DND-41 (cell line): ENCODE data around the gene GLB1L3.
"Not testable (repeated sequence)": the region's sequence is repeated elsewhere in the genome, so short reads cannot be mapped to it uniquely, and the experiment has no call there.

Experiments used
- ATAC-seq: fragments of 200-7000 bp; cut with Tn5 transposase; 3 replicates; pipeline ENCODE4 v1.9.1; 2021; ENCODE audit warnings: low read depth; ENCODE audit not compliant: insufficient read depth
- DNase-seq: peaks from one replicate; pipeline ENCODE4 v3.0.0-alpha.2; 2020
- H2AFZ ChIP-seq: 2 replicates; pipeline ENCODE4 v1.6.0; 2012; ENCODE audit warnings: low read depth, low read length
- H3K27ac ChIP-seq: 2 replicates; pipeline ENCODE4 v1.5.1; 2012; ENCODE audit warnings: low read length, inconsistent platforms
- H3K27me3 ChIP-seq: fragments of 200-600 bp; sonication (generic); 2 replicates; pipeline ENCODE4 v1.6.0; 2012; ENCODE audit warnings: low read length, mild to moderate bottlenecking, inconsistent platforms; ENCODE audit not compliant: insufficient read depth, poor library complexity
- H3K36me3 ChIP-seq: 2 replicates; pipeline ENCODE4 v1.5.1; 2012; ENCODE audit warnings: low read length, inconsistent platforms; ENCODE audit not compliant: insufficient read depth
- H3K4me1 ChIP-seq: 2 replicates; pipeline ENCODE4 v1.5.1; 2012; ENCODE audit warnings: mild to moderate bottlenecking, low read length; ENCODE audit not compliant: insufficient read depth
- H3K4me2 ChIP-seq: 2 replicates; pipeline ENCODE4 v1.6.0; 2012; ENCODE audit warnings: mild to moderate bottlenecking, moderate library complexity, low read length, inconsistent platforms; ENCODE audit not compliant: insufficient read depth
- H3K4me3 ChIP-seq, 2 experiments: fragments of 200-600 bp in 1 of 2; shearing (Covaris generic) in 1 of 2; 2 replicates each; pipeline ENCODE4 v1.5.1; 2012 to 2016; ENCODE audit warnings: inconsistent platforms in 2 of 2, low read length in 2 of 2, mild to moderate bottlenecking in 2 of 2, low read depth in 1 of 2, moderate library complexity in 1 of 2
- H3K79me2 ChIP-seq: 2 replicates; pipeline ENCODE4 v1.6.0; 2012; ENCODE audit warnings: low read length, inconsistent platforms; ENCODE audit not compliant: insufficient read depth
- H3K9ac ChIP-seq: 2 replicates; pipeline ENCODE4 v1.6.0; 2012; ENCODE audit warnings: low read depth, mild to moderate bottlenecking, inconsistent platforms, low read length, moderate library complexity
- H3K9me3 ChIP-seq: 2 replicates; pipeline ENCODE4 v1.5.1; 2012; ENCODE audit warnings: low read length, moderate library complexity, mild to moderate bottlenecking, inconsistent platforms; ENCODE audit not compliant: insufficient read depth, severe bottlenecking
- H4K20me1 ChIP-seq: 2 replicates; pipeline ENCODE4 v1.6.0; 2012; ENCODE audit warnings: low read length; ENCODE audit not compliant: insufficient read depth
- CTCF ChIP-seq: IDR thresholded peaks from 2 replicates; pipeline ENCODE4 v1.5.1; 2012; ENCODE audit warnings: borderline replicate concordance, low read length, moderate library complexity, mild to moderate bottlenecking; ENCODE audit not compliant: poor library complexity, severe bottlenecking; ENCODE audit errors: extremely low read depth
- EZH2 ChIP-seq: IDR thresholded peaks from 3 replicates; pipeline ENCODE4 v1.6.1; 2012; ENCODE audit warnings: borderline replicate concordance, low read depth, mild to moderate bottlenecking, moderate library complexity, low read length, inconsistent platforms; ENCODE audit not compliant: severe bottlenecking

GLB1L3 gene

DNA sequence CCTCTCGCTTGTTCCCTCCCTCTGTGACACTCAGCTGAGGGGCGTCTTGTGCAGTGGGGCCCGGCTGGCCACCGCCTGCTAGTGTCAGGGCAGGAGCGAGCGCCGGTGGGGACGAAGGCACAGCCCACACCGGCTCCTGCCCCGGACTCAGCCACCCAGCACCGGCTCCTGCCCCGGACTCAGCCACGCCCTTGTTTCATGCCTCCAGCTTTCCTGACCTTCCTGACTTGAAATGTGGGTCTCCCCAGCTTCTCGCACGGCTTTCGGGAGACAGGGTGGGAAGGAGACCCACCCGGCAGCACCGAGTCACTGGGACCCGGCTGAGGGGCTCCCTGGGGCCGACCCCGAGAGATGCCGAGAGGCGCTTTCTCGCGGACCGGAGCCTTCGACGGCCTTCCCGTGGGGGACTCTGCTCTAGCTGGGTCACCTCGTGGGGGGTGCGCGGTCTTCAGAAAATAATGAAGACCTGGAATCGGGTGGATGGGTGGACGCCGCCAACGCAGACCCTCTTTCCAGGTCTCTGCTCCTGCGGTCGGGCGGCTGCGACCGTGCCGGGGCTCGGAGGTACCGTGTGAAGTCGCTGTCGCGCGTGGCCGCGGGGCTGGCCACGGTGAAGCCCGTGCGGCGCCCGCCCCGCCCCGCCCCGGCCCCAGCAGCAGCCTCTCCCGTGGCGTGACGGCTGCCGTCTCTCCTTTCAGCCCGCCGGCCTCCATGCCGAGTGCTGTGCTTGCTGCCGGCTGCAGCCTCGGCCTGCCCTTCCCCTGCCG is 65.8 kb downstream of the GLB1L3 start:
- H3K36me3 ChIP-seq = no peaks in the 10 kb centered on the region
- no peak overlapping the region for H3K4me2 ChIP-seq
- no peak overlapping the region for H3K4me3 ChIP-seq
- TF ChIP-seq CTCF (no peak), EZH2 (no peak)
- ATAC-seq (no peak), DNase-seq (no peak)
- H3K79me2 ChIP-seq = no peaks in the 10 kb centered on the region
- no peaks in the 10 kb centered on the region for H3K9me3 ChIP-seq
- H3K27ac ChIP-seq = no peak overlapping the region
- no peak overlapping the region for H3K9ac ChIP-seq
- no peaks in the 10 kb centered on the region for H3K27me3 ChIP-seq
- no peaks in the 10 kb centered on the region for H4K20me1 ChIP-seq
- no peak overlapping the region for H2AFZ ChIP-seq
- H3K4me1 ChIP-seq = no peaks in the 10 kb centered on the region

DNA sequence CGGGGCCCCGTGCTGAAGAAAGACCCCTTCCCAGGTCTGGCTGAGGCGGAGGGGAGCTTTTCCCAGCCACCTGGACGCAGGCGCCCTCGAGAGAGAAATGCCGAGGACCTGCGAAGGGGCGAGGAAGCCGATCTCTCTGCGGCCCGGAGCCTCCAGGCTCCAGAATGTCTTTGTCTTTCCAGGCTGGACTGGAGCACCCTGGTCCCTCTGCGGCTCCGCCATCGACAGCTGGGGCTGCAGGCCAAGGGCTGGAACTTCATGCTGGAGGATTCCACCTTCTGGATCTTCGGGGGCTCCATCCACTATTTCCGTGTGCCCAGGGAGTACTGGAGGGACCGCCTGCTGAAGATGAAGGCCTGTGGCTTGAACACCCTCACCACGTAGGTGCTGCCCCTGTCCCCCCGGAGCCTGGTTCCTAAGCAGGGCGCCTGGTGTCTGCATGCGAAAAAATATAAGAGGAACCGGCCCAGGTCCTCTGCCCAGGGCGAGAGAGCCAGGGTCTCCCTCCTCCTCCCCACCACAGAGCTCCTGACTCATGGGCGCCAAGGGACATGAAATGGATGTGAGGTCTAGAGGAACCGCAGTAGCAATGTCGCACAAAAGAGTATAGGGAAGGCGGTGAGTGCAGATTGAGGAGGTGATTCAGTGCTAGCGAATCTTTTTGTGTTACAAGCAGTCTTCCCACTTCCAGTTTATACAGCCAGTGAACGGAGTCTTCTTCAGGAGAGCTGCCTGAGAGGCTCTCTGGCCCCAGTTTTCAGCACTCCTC is 66.6 kb downstream of the GLB1L3 start:
- Histone ChIP-seq H3K9ac (no peak overlapping the region), H3K4me3 (no peak overlapping the region), H3K79me2 (no peaks in the 10 kb centered on the region), H3K36me3 (no peaks in the 10 kb centered on the region), H3K27ac (no peak overlapping the region), H2AFZ (no peak overlapping the region), H3K4me2 (no peak overlapping the region), H4K20me1 (no peaks in the 10 kb centered on the region), H3K4me1 (no peaks in the 10 kb centered on the region), H3K27me3 (no peaks in the 10 kb centered on the region), H3K9me3 (no peaks in the 10 kb centered on the region)
- ATAC-seq (no peak), DNase-seq (no peak)
- TF ChIP-seq CTCF (no peak), EZH2 (no peak)

DNA sequence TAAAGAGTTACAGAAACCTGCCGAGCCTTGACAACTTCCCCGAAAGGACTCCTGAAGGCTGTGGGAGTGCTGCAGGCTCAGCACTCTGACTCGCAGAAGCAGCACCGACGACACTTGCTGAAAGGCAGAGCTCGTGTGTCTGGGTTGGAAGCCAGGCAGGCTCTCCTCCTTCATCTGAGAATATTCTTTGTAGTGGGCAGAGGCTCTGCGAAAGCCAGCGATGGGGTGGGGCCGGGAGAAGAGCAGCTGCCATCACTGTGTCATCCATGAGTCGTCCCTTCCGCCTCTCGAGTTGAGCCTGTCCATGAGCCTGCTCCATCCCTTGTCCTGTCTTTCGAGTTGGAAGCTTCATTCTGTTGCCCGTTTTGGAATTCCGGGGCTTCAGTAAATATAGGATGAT is 67.5 kb downstream of the GLB1L3 start:
- no peaks in the 10 kb centered on the region for H3K36me3 ChIP-seq
- H3K27ac ChIP-seq = no peak overlapping the region
- no peaks in the 10 kb centered on the region for H3K79me2 ChIP-seq
- H3K4me2 ChIP-seq = no peak overlapping the region
- TF ChIP-seq EZH2 = no peak
- TF ChIP-seq CTCF = no peak
- H2AFZ ChIP-seq = no peak overlapping the region
- ATAC-seq (no peak), DNase-seq (no peak)
- no peak overlapping the region for H3K9ac ChIP-seq
- no peaks in the 10 kb centered on the region for H3K27me3 ChIP-seq
- no peak overlapping the region for H3K4me3 ChIP-seq
- H3K9me3 ChIP-seq = no peaks in the 10 kb centered on the region
- no peaks in the 10 kb centered on the region for H3K4me1 ChIP-seq
- no peaks in the 10 kb centered on the region for H4K20me1 ChIP-seq

DNA sequence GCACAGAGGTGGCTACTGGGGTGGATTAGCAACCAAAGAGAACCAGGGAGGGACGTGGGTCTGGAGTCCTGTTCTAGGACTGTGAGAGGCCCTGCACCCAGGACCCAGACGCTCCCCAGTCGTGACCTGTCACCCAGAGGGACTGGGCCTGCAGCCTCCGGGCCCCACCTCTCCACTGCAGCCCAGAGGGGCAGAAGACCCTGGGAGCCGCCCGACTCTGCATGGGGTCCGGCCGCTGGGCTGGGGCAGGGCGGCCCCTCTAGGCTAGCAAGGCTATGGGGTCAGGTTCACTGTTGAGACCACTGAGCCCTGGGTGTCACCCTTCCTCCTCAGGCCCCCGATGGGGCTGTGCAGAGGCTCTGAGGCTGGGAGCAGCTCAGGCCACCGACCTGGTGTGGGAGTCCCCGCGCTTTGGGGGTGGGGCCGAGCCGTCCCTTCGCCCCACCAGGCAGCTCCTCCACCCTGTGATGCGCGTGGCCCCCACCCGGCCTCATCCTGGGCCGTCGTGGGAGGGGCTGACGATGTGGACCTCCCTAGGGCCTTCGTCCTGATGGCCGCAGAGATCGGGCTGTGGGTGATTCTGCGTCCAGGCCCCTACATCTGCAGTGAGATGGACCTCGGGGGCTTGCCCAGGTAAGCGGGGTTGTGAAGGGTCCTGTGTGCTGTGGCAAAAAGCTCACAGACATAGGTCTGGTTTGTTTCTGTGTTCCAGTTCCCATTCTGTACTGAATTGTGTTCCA is 68.5 kb downstream of the GLB1L3 start:
- not testable (repeated sequence) for H3K27ac ChIP-seq, H3K36me3 ChIP-seq, DNase-seq, H2AFZ ChIP-seq, H3K4me2 ChIP-seq, ATAC-seq, H3K4me3 ChIP-seq, H3K9ac ChIP-seq, H3K79me2 ChIP-seq, H3K27me3 ChIP-seq, H3K4me1 ChIP-seq, H4K20me1 ChIP-seq, H3K9me3 ChIP-seq
